SK-N-SH treated with all-trans-retinoic acid at 6 μM for 48 hours (cell line): Measurements from ENCODE around the gene TICRR.

Experiments used
- ESRRG ChIP-seq: fragments of 250-450 bp; sonication (Bioruptor Pico); IDR thresholded peaks from 2 replicates; pipeline ENCODE4 v1.6.1; 2021; ENCODE audit warnings: mild to moderate bottlenecking
- ISL1 ChIP-seq: fragments of 250-450 bp; sonication (Bioruptor Pico); IDR thresholded peaks from 2 replicates; pipeline ENCODE4 v2.1.2; 2022; ENCODE audit warnings: mild to moderate bottlenecking, moderate library complexity
- OSR1 ChIP-seq: fragments of 250-450 bp; sonication (Bioruptor Pico); IDR thresholded peaks from 2 replicates; pipeline ENCODE4 v1.8.0; 2022; ENCODE audit warnings: moderate library complexity, mild to moderate bottlenecking, inconsistent platforms
- PPARA ChIP-seq: fragments of 250-450 bp; sonication (Bioruptor Pico); IDR thresholded peaks from 2 replicates; pipeline ENCODE4 v1.5.0; 2020; ENCODE audit warnings: mild to moderate bottlenecking, borderline replicate concordance
- ZC3H10 ChIP-seq: fragments of 250-450 bp; sonication (Bioruptor Pico); IDR thresholded peaks from 2 replicates; pipeline ENCODE4 v1.5.1; 2021; ENCODE audit warnings: mild to moderate bottlenecking, moderate library complexity
- ZFP3 ChIP-seq: fragments of 250-450 bp; sonication (Bioruptor Pico); IDR thresholded peaks from 2 replicates; pipeline ENCODE4 v1.5.0; 2020; ENCODE audit warnings: mild to moderate bottlenecking, moderate library complexity
- ZNF565 ChIP-seq: fragments of 450-650 bp; formaldehyde crosslinking; conservative IDR thresholded peaks from 2 replicates; pipeline ENCODE4 v1.5.0; 2020; ENCODE audit warnings: low read depth, mild to moderate bottlenecking, moderate library complexity
- ZNF70 ChIP-seq: fragments of 450-650 bp; formaldehyde crosslinking; IDR thresholded peaks from 2 replicates; pipeline ENCODE4 v1.5.0; 2020; ENCODE audit warnings: mild to moderate bottlenecking, moderate library complexity
- TF ChIP-seq, protein P1 (sequence below): fragments of 250-450 bp; sonication (Bioruptor Pico); IDR thresholded peaks from 2 replicates; pipeline ENCODE4 v1.5.1; 2020; ENCODE audit warnings: low read depth, mild to moderate bottlenecking, moderate library complexity
- TF ChIP-seq, protein P2 (sequence below): fragments of 250-450 bp; sonication (Bioruptor Pico); IDR thresholded peaks from 2 replicates; pipeline ENCODE4 v1.8.0; 2020; ENCODE audit warnings: mild to moderate bottlenecking, moderate library complexity, borderline replicate concordance
- TF ChIP-seq, protein P3 (sequence below): fragments of 250-450 bp; sonication (Bioruptor Pico); IDR thresholded peaks from 2 replicates; pipeline ENCODE4 v1.8.0; 2021; ENCODE audit warnings: low read depth, mild to moderate bottlenecking, moderate library complexity, borderline replicate concordance
- TF ChIP-seq, protein P4 (sequence below): fragments of 250-450 bp; sonication (Bioruptor Pico); IDR thresholded peaks from 2 replicates; pipeline ENCODE4 v1.5.0; 2020; ENCODE audit warnings: mild to moderate bottlenecking, moderate library complexity

DNA sequence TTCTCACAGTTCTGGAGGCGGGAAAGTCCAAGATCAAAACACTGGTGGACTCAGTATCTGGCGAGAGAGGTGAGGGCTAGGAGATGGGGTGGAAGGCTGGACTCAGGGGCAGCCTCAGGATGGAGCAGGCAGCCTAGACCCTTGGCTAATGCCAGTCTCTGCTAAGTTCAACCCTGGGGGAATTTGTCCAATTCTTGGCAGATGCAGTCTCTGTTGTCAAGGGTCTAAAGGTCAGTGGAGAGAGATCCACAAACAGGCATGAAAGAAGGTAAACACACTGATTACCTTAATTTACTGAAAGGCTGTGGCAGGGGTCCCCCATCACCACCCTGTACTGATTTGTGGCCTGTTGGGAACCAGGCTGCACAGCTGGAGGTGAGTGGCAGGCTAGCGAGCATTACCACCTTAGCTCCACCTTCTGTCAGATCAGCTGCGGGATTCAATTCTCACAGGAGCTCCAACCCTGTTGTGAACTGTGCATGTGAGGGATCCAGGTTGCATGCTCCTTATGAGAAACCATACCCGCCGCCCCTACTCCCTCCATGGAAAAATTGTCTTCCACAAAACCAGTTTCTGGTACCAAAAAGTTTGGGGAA, 46.4 kb upstream of the TICRR start:
- TF ChIP-seq, protein P1, sequence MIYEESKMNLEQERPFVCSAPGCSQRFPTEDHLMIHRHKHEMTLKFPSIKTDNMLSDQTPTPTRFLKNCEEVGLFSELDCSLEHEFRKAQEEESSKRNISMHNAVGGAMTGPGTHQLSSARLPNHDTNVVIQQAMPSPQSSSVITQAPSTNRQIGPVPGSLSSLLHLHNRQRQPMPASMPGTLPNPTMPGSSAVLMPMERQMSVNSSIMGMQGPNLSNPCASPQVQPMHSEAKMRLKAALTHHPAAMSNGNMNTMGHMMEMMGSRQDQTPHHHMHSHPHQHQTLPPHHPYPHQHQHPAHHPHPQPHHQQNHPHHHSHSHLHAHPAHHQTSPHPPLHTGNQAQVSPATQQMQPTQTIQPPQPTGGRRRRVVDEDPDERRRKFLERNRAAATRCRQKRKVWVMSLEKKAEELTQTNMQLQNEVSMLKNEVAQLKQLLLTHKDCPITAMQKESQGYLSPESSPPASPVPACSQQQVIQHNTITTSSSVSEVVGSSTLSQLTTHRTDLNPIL (CRISPR knock-in tag): no peak
- TF ChIP-seq PPARA (CRISPR knock-in tag) (no peak), ISL1 (no peak), ESRRG (no peak), OSR1 (CRISPR knock-in tag) (no peak), ZNF70 (CRISPR knock-in tag) (no peak), ZNF565 (CRISPR knock-in tag) (no peak), ZFP3 (no peak), ZC3H10 (no peak)
- TF ChIP-seq, protein P2, sequence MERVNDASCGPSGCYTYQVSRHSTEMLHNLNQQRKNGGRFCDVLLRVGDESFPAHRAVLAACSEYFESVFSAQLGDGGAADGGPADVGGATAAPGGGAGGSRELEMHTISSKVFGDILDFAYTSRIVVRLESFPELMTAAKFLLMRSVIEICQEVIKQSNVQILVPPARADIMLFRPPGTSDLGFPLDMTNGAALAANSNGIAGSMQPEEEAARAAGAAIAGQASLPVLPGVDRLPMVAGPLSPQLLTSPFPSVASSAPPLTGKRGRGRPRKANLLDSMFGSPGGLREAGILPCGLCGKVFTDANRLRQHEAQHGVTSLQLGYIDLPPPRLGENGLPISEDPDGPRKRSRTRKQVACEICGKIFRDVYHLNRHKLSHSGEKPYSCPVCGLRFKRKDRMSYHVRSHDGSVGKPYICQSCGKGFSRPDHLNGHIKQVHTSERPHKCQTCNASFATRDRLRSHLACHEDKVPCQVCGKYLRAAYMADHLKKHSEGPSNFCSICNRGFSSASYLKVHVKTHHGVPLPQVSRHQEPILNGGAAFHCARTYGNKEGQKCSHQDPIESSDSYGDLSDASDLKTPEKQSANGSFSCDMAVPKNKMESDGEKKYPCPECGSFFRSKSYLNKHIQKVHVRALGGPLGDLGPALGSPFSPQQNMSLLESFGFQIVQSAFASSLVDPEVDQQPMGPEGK: no peak
- TF ChIP-seq, protein P3, sequence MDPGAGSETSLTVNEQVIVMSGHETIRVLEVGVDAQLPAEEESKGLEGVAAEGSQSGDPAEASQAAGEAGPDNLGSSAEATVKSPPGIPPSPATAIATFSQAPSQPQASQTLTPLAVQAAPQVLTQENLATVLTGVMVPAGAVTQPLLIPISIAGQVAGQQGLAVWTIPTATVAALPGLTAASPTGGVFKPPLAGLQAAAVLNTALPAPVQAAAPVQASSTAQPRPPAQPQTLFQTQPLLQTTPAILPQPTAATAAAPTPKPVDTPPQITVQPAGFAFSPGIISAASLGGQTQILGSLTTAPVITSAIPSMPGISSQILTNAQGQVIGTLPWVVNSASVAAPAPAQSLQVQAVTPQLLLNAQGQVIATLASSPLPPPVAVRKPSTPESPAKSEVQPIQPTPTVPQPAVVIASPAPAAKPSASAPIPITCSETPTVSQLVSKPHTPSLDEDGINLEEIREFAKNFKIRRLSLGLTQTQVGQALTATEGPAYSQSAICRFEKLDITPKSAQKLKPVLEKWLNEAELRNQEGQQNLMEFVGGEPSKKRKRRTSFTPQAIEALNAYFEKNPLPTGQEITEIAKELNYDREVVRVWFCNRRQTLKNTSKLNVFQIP: no peak
- TF ChIP-seq, protein P4, sequence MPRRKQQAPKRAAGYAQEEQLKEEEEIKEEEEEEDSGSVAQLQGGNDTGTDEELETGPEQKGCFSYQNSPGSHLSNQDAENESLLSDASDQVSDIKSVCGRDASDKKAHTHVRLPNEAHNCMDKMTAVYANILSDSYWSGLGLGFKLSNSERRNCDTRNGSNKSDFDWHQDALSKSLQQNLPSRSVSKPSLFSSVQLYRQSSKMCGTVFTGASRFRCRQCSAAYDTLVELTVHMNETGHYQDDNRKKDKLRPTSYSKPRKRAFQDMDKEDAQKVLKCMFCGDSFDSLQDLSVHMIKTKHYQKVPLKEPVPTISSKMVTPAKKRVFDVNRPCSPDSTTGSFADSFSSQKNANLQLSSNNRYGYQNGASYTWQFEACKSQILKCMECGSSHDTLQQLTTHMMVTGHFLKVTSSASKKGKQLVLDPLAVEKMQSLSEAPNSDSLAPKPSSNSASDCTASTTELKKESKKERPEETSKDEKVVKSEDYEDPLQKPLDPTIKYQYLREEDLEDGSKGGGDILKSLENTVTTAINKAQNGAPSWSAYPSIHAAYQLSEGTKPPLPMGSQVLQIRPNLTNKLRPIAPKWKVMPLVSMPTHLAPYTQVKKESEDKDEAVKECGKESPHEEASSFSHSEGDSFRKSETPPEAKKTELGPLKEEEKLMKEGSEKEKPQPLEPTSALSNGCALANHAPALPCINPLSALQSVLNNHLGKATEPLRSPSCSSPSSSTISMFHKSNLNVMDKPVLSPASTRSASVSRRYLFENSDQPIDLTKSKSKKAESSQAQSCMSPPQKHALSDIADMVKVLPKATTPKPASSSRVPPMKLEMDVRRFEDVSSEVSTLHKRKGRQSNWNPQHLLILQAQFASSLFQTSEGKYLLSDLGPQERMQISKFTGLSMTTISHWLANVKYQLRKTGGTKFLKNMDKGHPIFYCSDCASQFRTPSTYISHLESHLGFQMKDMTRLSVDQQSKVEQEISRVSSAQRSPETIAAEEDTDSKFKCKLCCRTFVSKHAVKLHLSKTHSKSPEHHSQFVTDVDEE (CRISPR knock-in tag): no peak
